ENCODE results near the gene RALA. TPM values are rescaled to one million over a fixed set of nuclear protein-coding genes. Genes with fewer than 3 reads are reported as not detected.

Gene RALA
- total and polyA plus RNA-seq, 5 donors = 20.9 to 23.9 (median 21.9) TPM

GRCh38 chr7:39624442-39624807, 1.1 kb downstream of the RALA start:
- H3K4me1 ChIP-seq (ENCODE audit: control insufficient read depth, insufficient read depth, low read length) = peaks cover 5% of the 10 kb centered on the region
- H3K4me3 ChIP-seq (ENCODE audit: low read length) = peak overlapping the region; percentile 76
- H3K9me3 ChIP-seq (ENCODE audit: control insufficient read depth, low read length) = no peaks in the 10 kb centered on the region
- DNase-seq = peak in 1 of 3 donors; percentile 46
- WGBS = 2% methylated on average over 7 of the region's 7 CpGs
- intact Hi-C loops (cut with DNase I) = loop anchor here in 1 of 4 donors (5.0 kb wide), 1 partner anchor 108 kb away; no protein-coding TSS in a partner anchor
- no peak for ATAC-seq
- H3K27me3 ChIP-seq (ENCODE audit: control insufficient read depth, insufficient read depth) = no peaks in the 10 kb centered on the region
- H3K27ac ChIP-seq (ENCODE audit: low read length) = peak overlapping the region; percentile 66

GRCh38 chr7:39624935-39625694, 1.7 kb downstream of the RALA start:
- DNase-seq (no peak), ATAC-seq (no peak)
- Histone ChIP-seq H3K4me3 (ENCODE audit: low read length) (peak overlapping the region; percentile 76), H3K27me3 (ENCODE audit: control insufficient read depth, insufficient read depth) (no peaks in the 10 kb centered on the region), H3K27ac (ENCODE audit: low read length) (no peak overlapping the region), H3K4me1 (ENCODE audit: control insufficient read depth, insufficient read depth, low read length) (peaks cover 5% of the 10 kb centered on the region), H3K9me3 (ENCODE audit: control insufficient read depth, low read length) (no peaks in the 10 kb centered on the region)
- WGBS = 13% methylated on average over 5 of the region's 5 CpGs
- intact Hi-C loops (cut with DNase I) = loop anchor here in 1 of 4 donors (5.0 kb wide), 1 partner anchor 107 kb away; no protein-coding TSS in a partner anchor

- Histone ChIP-seq H3K4me1 (ENCODE audit: control insufficient read depth, insufficient read depth, low read length) (peaks cover 12% of the 10 kb centered on the region), H3K27me3 (ENCODE audit: control insufficient read depth, insufficient read depth) (no peaks in the 10 kb centered on the region), H3K9me3 (ENCODE audit: control insufficient read depth, low read length) (no peaks in the 10 kb centered on the region), H3K4me3 (ENCODE audit: low read length) (no peak overlapping the region), H3K27ac (ENCODE audit: low read length) (no peak overlapping the region)
- intact Hi-C loops (cut with DNase I) = no loop called here
- 74% methylated on average over 8 of the region's 8 CpGs for WGBS
- no peak for DNase-seq
- ATAC-seq = no peak
These were observed 8.4 kb downstream of the RALA start for GRCh38 chr7:39631736-39632308.

- intact Hi-C loops (cut with DNase I) = no loop called here
- ATAC-seq (no peak), DNase-seq (no peak)
- H3K9me3 ChIP-seq (ENCODE audit: control insufficient read depth, low read length) = no peaks in the 10 kb centered on the region
- no peak overlapping the region for H3K27ac ChIP-seq (ENCODE audit: low read length)
- H3K4me3 ChIP-seq (ENCODE audit: low read length) = no peak overlapping the region
- H3K27me3 ChIP-seq (ENCODE audit: control insufficient read depth, insufficient read depth) = no peaks in the 10 kb centered on the region
- peaks cover 10% of the 10 kb centered on the region for H3K4me1 ChIP-seq (ENCODE audit: control insufficient read depth, insufficient read depth, low read length)
- whole genome bisulfite sequencing = 90% methylated on average over 3 of the region's 3 CpGs
These were observed 10.4 kb downstream of the RALA start for GRCh38 chr7:39633563-39634477.

- Histone ChIP-seq H3K9me3 (ENCODE audit: control insufficient read depth, low read length) (no peaks in the 10 kb centered on the region), H3K4me1 (ENCODE audit: control insufficient read depth, insufficient read depth, low read length) (peaks cover 10% of the 10 kb centered on the region), H3K4me3 (ENCODE audit: low read length) (no peak overlapping the region), H3K27me3 (ENCODE audit: control insufficient read depth, insufficient read depth) (no peaks in the 10 kb centered on the region), H3K27ac (ENCODE audit: low read length) (no peak overlapping the region)
- DNase-seq (no peak), ATAC-seq (no peak)
- WGBS = 75% methylated on average over 1 of the region's 1 CpG
- intact Hi-C loops (cut with DNase I) = no loop called here
These were observed 11.1 kb downstream of the RALA start for GRCh38 chr7:39634478-39634805.

- DNase-seq = no peak
- Histone ChIP-seq H3K4me1 (ENCODE audit: control insufficient read depth, insufficient read depth, low read length) (peaks cover 7% of the 10 kb centered on the region), H3K9me3 (ENCODE audit: control insufficient read depth, low read length) (no peaks in the 10 kb centered on the region), H3K27ac (ENCODE audit: low read length) (no peak overlapping the region), H3K27me3 (ENCODE audit: control insufficient read depth, insufficient read depth) (no peaks in the 10 kb centered on the region), H3K4me3 (ENCODE audit: low read length) (no peak overlapping the region)
- intact Hi-C loops (cut with DNase I) = no loop called here
- ATAC-seq = no peak
These were observed 14.0 kb downstream of the RALA start for GRCh38 chr7:39637400-39637799.

GRCh38 chr7:39637963-39638485, 14.7 kb downstream of the RALA start:
- WGBS = 97% methylated on average over 1 of the region's 1 CpG
- no peaks in the 10 kb centered on the region for H3K27me3 ChIP-seq (ENCODE audit: control insufficient read depth, insufficient read depth)
- ATAC-seq (no peak), DNase-seq (no peak)
- intact Hi-C loops (cut with DNase I) = no loop called here
- no peaks in the 10 kb centered on the region for H3K9me3 ChIP-seq (ENCODE audit: control insufficient read depth, low read length)
- H3K27ac ChIP-seq (ENCODE audit: low read length) = no peak overlapping the region
- H3K4me1 ChIP-seq (ENCODE audit: control insufficient read depth, insufficient read depth, low read length) = peaks cover 5% of the 10 kb centered on the region
- H3K4me3 ChIP-seq (ENCODE audit: low read length) = no peak overlapping the region

GRCh38 chr7:39642896-39643295, 19.5 kb downstream of the RALA start:
- Histone ChIP-seq H3K9me3 (ENCODE audit: control insufficient read depth, low read length) (no peaks in the 10 kb centered on the region), H3K4me3 (ENCODE audit: low read length) (no peak overlapping the region), H3K4me1 (ENCODE audit: control insufficient read depth, insufficient read depth, low read length) (peaks cover 9% of the 10 kb centered on the region), H3K27ac (ENCODE audit: low read length) (no peak overlapping the region), H3K27me3 (ENCODE audit: control insufficient read depth, insufficient read depth) (no peaks in the 10 kb centered on the region)
- DNase-seq (no peak), ATAC-seq (no peak)
- intact Hi-C loops (cut with DNase I) = no loop called here

- Histone ChIP-seq H3K27ac (ENCODE audit: low read length) (no peak overlapping the region), H3K27me3 (ENCODE audit: control insufficient read depth, insufficient read depth) (no peaks in the 10 kb centered on the region), H3K4me1 (ENCODE audit: control insufficient read depth, insufficient read depth, low read length) (peaks cover 9% of the 10 kb centered on the region), H3K4me3 (ENCODE audit: low read length) (no peak overlapping the region), H3K9me3 (ENCODE audit: control insufficient read depth, low read length) (no peaks in the 10 kb centered on the region)
- intact Hi-C loops (cut with DNase I) = no loop called here
- DNase-seq (no peak), ATAC-seq (no peak)
- WGBS = 29% methylated on average over 1 of the region's 1 CpG
These were observed 20.8 kb downstream of the RALA start for GRCh38 chr7:39644170-39644569.

GRCh38 chr7:39645482-39646407, 22.4 kb downstream of the RALA start:
- DNase-seq (no peak), ATAC-seq (peak; percentile 42 to 47)
- intact Hi-C loops (cut with DNase I) = no loop called here
- Histone ChIP-seq H3K9me3 (ENCODE audit: control insufficient read depth, low read length) (no peaks in the 10 kb centered on the region), H3K4me3 (ENCODE audit: low read length) (no peak overlapping the region), H3K27ac (ENCODE audit: low read length) (peak overlapping the region; percentile 71), H3K4me1 (ENCODE audit: control insufficient read depth, insufficient read depth, low read length) (peaks cover 13% of the 10 kb centered on the region), H3K27me3 (ENCODE audit: control insufficient read depth, insufficient read depth) (no peaks in the 10 kb centered on the region)
- WGBS = 62% methylated on average over 5 of the region's 5 CpGs
